ENCODE measurements around the gene ELMO1.

ELMO1 gene

GRCh38 chr7:37354656-37355131 is 94.0 kb downstream of the ELMO1 start:
- Mint-ChIP-seq H3K27me3 (ENCODE audit: low read depth) (no peaks in the 10 kb centered on the region), H3K27ac (peak overlapping the region; percentile 85), H3K36me3 (ENCODE audit: low read depth) (no peaks in the 10 kb centered on the region), H3K4me1 (ENCODE audit: low read depth) (peaks cover 61% of the 10 kb centered on the region), H3K9me3 (no peaks in the 10 kb centered on the region), H3K4me3 (peak overlapping the region; percentile 91)
- peak; percentile 69 for DNase-seq (ENCODE audit: low spot score)

GRCh38 chr7:37353949-37354655 is 94.6 kb downstream of the ELMO1 start:
- peak overlapping the region; percentile 91 for H3K4me3 Mint-ChIP-seq

DNA sequence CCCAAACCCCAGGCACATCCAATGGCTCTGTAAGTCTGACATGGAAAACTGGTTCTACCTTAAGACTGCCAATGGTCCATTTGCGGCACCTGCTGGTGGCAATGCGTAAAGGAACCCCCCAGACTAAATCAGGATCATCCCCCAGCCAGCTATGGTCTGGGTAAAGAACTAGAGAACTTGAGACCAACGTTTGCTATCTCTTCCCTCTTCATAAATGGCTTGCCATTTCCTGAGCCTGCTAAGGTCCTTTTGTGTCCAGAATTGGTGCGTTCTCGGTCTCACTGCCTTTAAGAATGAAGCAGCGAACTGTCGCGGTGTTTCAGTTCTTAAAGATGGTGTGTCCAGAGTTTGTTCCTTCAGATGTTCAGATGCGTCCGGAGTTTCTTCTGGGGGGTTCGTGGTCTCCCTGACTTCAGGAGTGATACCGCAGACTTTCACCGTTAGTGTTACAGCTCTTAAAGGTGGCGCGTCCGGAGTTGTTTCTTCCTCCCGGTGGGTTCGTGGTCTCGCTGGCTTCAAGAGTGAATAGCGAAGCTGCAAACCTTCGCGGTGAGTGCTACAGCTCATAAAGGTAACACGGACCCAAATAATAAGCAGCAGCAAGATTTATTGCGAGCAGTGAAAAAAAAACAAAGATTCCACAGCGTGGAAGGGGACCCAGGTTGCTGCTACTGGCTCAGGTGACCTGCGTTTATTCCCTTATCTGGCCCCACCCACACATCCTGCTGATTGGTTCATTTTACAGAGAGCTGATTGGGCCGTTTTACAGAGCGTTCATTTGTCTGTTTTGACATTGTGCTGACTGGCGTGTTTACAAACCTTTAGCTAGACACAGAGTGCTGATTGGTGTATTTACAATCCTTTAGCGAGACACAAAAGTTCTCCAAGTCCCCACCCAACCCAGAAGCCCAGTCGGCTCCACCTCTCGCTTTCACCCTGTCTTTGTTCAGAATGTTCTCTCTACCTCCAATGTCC is 95.4 kb downstream of the ELMO1 start:
- peak; percentile 75 for DNase-seq (ENCODE audit: low spot score)
- H3K4me1 Mint-ChIP-seq (ENCODE audit: low read depth): peaks cover 61% of the 10 kb centered on the region
- no peaks in the 10 kb centered on the region for H3K9me3 Mint-ChIP-seq
- H3K27me3 Mint-ChIP-seq (ENCODE audit: low read depth): no peaks in the 10 kb centered on the region
- peak overlapping the region; percentile 76 for H3K27ac Mint-ChIP-seq
- peak overlapping the region; percentile 91 for H3K4me3 Mint-ChIP-seq
- H3K36me3 Mint-ChIP-seq (ENCODE audit: low read depth): peaks cover 1% of the 10 kb centered on the region

More at GRCh38 chr7:37353949-37354655, 94.6 kb downstream of the ELMO1 start:
- peaks cover 62% of the 10 kb centered on the region for H3K4me1 Mint-ChIP-seq (ENCODE audit: low read depth)
- no peaks in the 10 kb centered on the region for H3K27me3 Mint-ChIP-seq (ENCODE audit: low read depth)
- DNase-seq (ENCODE audit: low spot score): no peak
- H3K36me3 Mint-ChIP-seq (ENCODE audit: low read depth): no peaks in the 10 kb centered on the region
- H3K9me3 Mint-ChIP-seq: no peaks in the 10 kb centered on the region
- H3K27ac Mint-ChIP-seq: peak overlapping the region; percentile 85

- peaks cover 1% of the 10 kb centered on the region for H3K36me3 Mint-ChIP-seq (ENCODE audit: low read depth)
- peaks cover 56% of the 10 kb centered on the region for H3K4me1 Mint-ChIP-seq (ENCODE audit: low read depth)
- peak overlapping the region; percentile 76 for H3K27ac Mint-ChIP-seq
- H3K27me3 Mint-ChIP-seq (ENCODE audit: low read depth): no peaks in the 10 kb centered on the region
- H3K9me3 Mint-ChIP-seq: no peaks in the 10 kb centered on the region
- H3K4me3 Mint-ChIP-seq: peak overlapping the region; percentile 91
- no peak for DNase-seq (ENCODE audit: low spot score)
Measured at GRCh38 chr7:37352251-37352880, 96.3 kb downstream of the ELMO1 start.

DNA sequence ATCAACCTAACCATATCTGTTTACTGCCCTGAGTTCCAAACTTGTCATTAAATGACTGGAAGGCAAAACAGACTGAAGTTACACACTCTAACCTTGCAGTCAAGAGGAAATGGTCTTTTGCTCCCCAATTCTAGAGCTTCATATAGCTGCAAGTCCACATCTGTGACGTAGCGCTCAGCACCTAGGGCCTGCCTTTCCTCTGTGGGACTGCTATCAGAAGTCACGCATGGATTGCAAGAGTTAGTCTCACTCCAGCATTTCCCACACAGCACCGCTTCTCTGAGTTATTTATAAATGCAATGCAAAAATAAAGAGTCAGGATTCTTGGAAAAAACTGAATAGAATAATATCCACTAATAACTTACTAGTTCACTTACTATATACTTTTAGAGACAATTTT is 96.9 kb downstream of the ELMO1 start:
- H3K27me3 Mint-ChIP-seq (ENCODE audit: low read depth): no peaks in the 10 kb centered on the region
- peaks cover 52% of the 10 kb centered on the region for H3K4me1 Mint-ChIP-seq (ENCODE audit: low read depth)
- H3K36me3 Mint-ChIP-seq (ENCODE audit: low read depth): peaks cover 1% of the 10 kb centered on the region
- H3K4me3 Mint-ChIP-seq: peak overlapping the region; percentile 91
- DNase-seq (ENCODE audit: low spot score): no peak
- no peaks in the 10 kb centered on the region for H3K9me3 Mint-ChIP-seq
- no peak overlapping the region for H3K27ac Mint-ChIP-seq

DNA sequence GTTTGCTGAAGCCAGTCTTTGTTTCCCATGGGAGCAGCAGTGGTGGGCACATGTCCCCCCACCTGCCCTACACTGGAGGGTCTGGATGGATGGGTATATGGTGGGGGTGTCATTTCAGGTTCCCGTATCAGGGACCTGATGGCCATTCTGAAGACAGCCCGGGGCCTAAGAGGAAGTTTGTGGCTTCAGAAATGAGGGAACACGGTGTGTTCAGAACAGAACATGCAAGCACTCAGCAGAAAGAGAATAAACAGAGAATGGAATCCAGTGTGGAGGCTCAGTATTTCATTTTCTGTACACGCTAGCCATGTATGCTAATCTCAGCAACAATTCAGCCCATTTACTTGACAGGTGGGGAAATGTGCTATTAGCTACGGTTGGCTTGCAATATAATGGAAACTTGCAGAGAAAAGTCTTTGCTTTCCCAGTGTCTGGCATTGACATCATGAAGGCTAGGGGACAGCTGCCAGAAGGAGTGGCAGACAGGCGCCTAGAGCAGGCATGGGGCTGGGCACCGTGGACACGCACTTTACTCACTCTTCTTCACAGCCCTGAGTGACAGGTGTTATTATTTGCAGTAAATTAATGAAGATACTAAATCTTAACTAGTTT is 98.6 kb downstream of the ELMO1 start:
- Mint-ChIP-seq H3K9me3 (no peaks in the 10 kb centered on the region), H3K4me3 (no peak overlapping the region), H3K4me1 (ENCODE audit: low read depth) (peaks cover 48% of the 10 kb centered on the region), H3K27me3 (ENCODE audit: low read depth) (no peaks in the 10 kb centered on the region), H3K36me3 (ENCODE audit: low read depth) (peaks cover 2% of the 10 kb centered on the region), H3K27ac (peak overlapping the region; percentile 14)
- DNase-seq (ENCODE audit: low spot score): no peak

GRCh38 chr7:37348982-37349381 is 99.7 kb downstream of the ELMO1 start:
- no peak overlapping the region for H3K4me3 Mint-ChIP-seq

DNA sequence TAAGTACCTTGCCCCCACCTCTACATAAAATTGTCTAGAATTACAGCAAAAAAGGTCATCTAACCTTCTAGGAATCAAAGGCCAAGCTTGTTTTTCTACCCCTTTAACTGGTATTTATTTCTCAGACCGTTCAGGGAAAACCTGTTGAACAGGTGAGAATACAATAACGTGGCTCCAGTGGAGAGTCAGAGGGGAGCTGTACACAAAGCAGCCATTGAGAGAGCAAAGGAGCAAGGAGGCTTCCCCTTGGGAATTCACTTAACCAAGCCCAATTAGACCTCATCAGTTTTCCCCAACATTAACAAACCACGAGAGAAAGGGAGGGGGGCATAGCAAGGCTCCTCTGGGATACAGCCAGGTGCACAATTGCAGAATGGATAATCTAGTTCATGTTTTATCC is 101.9 kb downstream of the ELMO1 start:
- peaks cover 10% of the 10 kb centered on the region for H3K36me3 Mint-ChIP-seq (ENCODE audit: low read depth)
- H3K4me1 Mint-ChIP-seq (ENCODE audit: low read depth): peaks cover 42% of the 10 kb centered on the region

More at GRCh38 chr7:37348982-37349381, 99.7 kb downstream of the ELMO1 start:
- H3K9me3 Mint-ChIP-seq: no peaks in the 10 kb centered on the region
- peaks cover 47% of the 10 kb centered on the region for H3K4me1 Mint-ChIP-seq (ENCODE audit: low read depth)
- DNase-seq (ENCODE audit: low spot score): no peak
- no peaks in the 10 kb centered on the region for H3K27me3 Mint-ChIP-seq (ENCODE audit: low read depth)
- H3K36me3 Mint-ChIP-seq (ENCODE audit: low read depth): peaks cover 6% of the 10 kb centered on the region
- H3K27ac Mint-ChIP-seq: no peak overlapping the region

GRCh38 chr7:37344886-37345579 is 103.6 kb downstream of the ELMO1 start:
- Mint-ChIP-seq H3K27me3 (ENCODE audit: low read depth) (no peaks in the 10 kb centered on the region), H3K36me3 (ENCODE audit: low read depth) (peaks cover 21% of the 10 kb centered on the region), H3K27ac (peak overlapping the region; percentile 62), H3K4me3 (peak overlapping the region; percentile 65), H3K9me3 (no peaks in the 10 kb centered on the region), H3K4me1 (ENCODE audit: low read depth) (peaks cover 43% of the 10 kb centered on the region)
- no peak for DNase-seq (ENCODE audit: low spot score)

More for the DNA sequence above, 101.9 kb downstream of the ELMO1 start:
- no peak overlapping the region for H3K27ac Mint-ChIP-seq
- DNase-seq (ENCODE audit: low spot score): no peak
- no peaks in the 10 kb centered on the region for H3K27me3 Mint-ChIP-seq (ENCODE audit: low read depth)
- no peak overlapping the region for H3K4me3 Mint-ChIP-seq
- no peaks in the 10 kb centered on the region for H3K9me3 Mint-ChIP-seq

- Mint-ChIP-seq H3K4me1 (ENCODE audit: low read depth) (peaks cover 54% of the 10 kb centered on the region), H3K27ac (peak overlapping the region; percentile 98), H3K27me3 (ENCODE audit: low read depth) (no peaks in the 10 kb centered on the region), H3K9me3 (no peaks in the 10 kb centered on the region), H3K4me3 (peak overlapping the region; percentile 98), H3K36me3 (ENCODE audit: low read depth) (peaks cover 39% of the 10 kb centered on the region)
- peak; percentile 69 for DNase-seq (ENCODE audit: low spot score)
Measured at GRCh38 chr7:37342688-37343471, 105.8 kb downstream of the ELMO1 start.

DNA sequence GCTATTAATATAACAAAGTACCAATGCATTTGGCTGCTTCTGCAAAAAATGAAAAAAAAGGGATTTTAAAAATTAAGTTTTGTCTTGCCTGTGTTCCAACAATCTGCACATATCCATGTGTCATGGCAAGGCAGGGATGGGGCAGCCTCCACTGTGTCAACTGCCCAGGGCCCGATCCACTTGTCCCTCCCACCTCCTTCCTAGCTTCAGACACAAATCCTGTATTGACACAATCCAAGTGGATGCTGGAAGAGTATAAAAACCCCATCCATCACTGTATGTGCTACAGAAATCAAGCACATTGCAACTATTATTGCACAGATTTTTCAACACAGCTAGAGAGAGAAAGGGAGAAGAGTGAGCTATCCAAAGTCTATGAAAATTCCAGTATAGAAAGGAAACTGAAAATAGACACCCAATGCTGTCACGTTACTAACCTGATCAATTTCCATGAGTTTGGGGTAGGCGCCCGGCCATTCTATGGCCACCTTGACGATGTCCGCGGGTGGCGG is 106.4 kb downstream of the ELMO1 start:
- no peak for DNase-seq (ENCODE audit: low spot score)
- peaks cover 46% of the 10 kb centered on the region for H3K36me3 Mint-ChIP-seq (ENCODE audit: low read depth)
- peak overlapping the region; percentile 98 for H3K27ac Mint-ChIP-seq
- no peaks in the 10 kb centered on the region for H3K27me3 Mint-ChIP-seq (ENCODE audit: low read depth)
- H3K4me3 Mint-ChIP-seq: peak overlapping the region; percentile 98
- no peaks in the 10 kb centered on the region for H3K9me3 Mint-ChIP-seq
- H3K4me1 Mint-ChIP-seq (ENCODE audit: low read depth): peaks cover 57% of the 10 kb centered on the region

DNA sequence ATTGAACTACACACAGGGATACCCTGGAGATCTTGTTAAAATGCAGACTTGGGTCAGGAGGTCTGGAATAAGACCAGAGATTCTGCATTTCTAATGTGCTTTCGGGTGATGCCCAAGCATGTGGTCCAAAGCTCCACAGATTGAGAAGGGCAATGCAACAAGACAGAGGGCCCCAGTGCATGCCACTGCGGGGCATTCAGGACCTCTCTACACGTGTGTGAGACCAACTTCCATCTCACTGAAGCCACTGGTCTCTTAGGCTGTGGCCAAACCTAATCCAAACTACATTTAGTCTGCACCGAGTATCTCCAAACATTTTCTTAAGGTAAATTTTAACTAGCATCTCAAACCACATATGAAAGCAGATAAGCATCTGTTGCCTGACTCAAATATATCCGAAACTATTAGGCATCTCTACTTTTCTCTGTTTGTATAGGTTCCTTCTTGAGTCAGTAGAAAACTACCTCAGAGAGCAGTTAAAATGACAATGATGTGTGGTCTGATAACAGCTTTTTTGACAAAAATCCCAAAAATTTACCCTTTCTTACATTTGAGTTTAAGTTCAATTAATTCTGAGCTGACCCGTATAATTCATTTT is 107.5 kb downstream of the ELMO1 start:
- H3K27me3 Mint-ChIP-seq (ENCODE audit: low read depth): no peaks in the 10 kb centered on the region
- no peaks in the 10 kb centered on the region for H3K9me3 Mint-ChIP-seq
- H3K27ac Mint-ChIP-seq: peak overlapping the region; percentile 98
- H3K4me3 Mint-ChIP-seq: peak overlapping the region; percentile 98
- peak; percentile 26 for DNase-seq (ENCODE audit: low spot score)
- H3K4me1 Mint-ChIP-seq (ENCODE audit: low read depth): peaks cover 63% of the 10 kb centered on the region
- H3K36me3 Mint-ChIP-seq (ENCODE audit: low read depth): peaks cover 57% of the 10 kb centered on the region
